Panc1 (cell line): Measurements from ENCODE around the gene LRRC3B.

Experiments used
- CTCF ChIP-seq: fragments of 450-650 bp; IDR thresholded peaks from 2 replicates; pipeline ENCODE4 v1.5.1; 2017; ENCODE audit warnings: mild to moderate bottlenecking
- POLR2AphosphoS5 ChIP-seq: IDR thresholded peaks from 2 replicates; pipeline ENCODE4 v1.6.1; 2012; ENCODE audit warnings: mild to moderate bottlenecking, low read depth, low read length, moderate library complexity
- REST ChIP-seq, 2 experiments: IDR thresholded peaks; 2 replicates each; pipeline ENCODE4 v1.6.1; 2011 to 2012; ENCODE audit warnings: low read depth in 2 of 2, control low read depth in 1 of 2, low read length in 1 of 2, mild to moderate bottlenecking in 1 of 2, moderate library complexity in 1 of 2; ENCODE audit not compliant: insufficient read depth in 1 of 2
- SIN3A ChIP-seq: IDR thresholded peaks from 2 replicates; pipeline ENCODE4 v1.6.1; 2012; ENCODE audit warnings: low read depth, mild to moderate bottlenecking, low read length, moderate library complexity, borderline replicate concordance; ENCODE audit not compliant: insufficient read depth

GRCh38 chr3:26653811-26654425, 31.3 kb downstream of the LRRC3B start:
- TF ChIP-seq CTCF, result no peak
- TF ChIP-seq POLR2AphosphoS5, result no peak
- no peak for TF ChIP-seq SIN3A
- no peak for TF ChIP-seq REST (IDR thresholded peaks at IDR 0.05; ENCODE audit: insufficient read depth in 1 of 2, low read depth in 2 of 2, low read length in 1 of 2)
